GM21381 (cell line): ENCODE measurements around the gene ABCD3.
"Not testable (repeated sequence)": the region's sequence is repeated elsewhere in the genome, so short reads cannot be mapped to it uniquely, and the experiment has no call there.

Experiments
- ATAC-seq: cut with Tn5 transposase; IDR thresholded peaks from one replicate; pipeline ENCODE4 v1.9.1; 2021; ENCODE audit warnings: mild to moderate bottlenecking, moderate library complexity; ENCODE audit not compliant: unreplicated experiment

ABCD3 gene

DNA sequence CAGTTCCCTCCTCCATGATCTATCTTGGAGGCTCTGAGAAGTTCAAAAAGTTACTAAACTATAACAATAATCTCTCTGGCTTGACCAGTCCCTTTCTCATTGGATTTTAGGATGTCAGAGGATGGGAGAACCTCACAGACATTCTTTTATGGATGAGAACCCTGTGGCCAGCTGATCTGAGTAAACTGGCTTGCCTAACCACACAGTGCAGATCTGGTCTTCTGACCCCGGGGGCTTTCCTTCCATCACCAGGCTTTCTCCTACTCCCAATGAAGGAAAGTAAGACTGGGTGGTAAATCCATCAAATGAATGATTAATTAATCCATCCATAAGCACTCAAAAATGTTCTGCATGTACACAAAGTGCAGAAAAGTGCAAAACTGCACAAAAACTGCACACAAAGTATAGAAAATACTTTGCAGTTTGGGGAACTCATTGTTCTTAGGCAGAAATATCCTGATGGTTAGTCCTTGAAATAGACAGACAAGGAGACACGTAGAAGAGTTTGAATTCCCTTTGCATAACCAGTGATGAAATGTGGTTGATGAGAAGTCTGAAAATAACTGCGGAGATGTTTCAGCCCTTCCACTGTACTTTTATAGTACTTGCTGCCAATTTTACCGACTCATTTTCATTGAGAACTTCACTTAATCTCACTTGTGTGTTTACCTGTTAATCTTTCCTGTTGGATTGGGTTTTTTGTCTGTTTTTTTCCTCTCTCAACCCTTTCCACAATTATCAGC lies 125.9 kb downstream of the ABCD3 start:
- no peak for ATAC-seq

DNA sequence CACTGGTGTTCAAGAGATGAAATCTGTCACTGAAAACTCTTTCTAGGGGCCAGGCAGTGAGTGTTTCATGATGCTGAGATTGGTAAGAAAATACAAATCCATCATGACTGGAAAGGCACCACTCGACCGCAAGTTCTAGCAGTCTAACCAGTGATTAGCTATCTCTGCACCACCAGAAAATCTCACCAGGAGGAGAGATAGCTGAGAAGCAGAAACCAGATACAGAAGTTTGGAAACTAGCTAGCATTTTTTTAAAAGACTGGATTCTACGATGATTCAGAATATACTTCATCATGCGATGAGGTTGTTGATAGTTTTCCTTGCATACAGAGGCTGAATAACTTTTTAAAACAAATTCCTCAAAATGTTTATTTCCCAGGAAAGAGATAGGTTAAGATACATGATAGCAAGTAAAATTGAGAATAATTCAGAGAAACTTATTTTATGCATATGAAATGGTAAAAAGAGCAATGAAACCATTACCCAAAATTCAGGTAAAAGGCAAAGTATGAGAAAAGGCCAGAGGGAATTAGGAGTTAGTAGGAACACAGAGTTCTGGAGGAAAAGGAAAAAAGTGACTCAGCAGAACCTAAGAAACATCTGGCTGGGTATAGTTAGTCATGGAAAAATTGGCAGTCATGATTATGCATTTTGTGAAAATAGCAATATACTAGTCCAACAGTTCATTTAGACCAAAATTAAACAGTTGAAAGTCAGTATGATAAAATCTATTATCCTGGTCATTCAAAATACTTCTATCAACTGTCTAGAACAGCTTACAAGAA lies 126.7 kb downstream of the ABCD3 start:
- no peak for ATAC-seq

DNA sequence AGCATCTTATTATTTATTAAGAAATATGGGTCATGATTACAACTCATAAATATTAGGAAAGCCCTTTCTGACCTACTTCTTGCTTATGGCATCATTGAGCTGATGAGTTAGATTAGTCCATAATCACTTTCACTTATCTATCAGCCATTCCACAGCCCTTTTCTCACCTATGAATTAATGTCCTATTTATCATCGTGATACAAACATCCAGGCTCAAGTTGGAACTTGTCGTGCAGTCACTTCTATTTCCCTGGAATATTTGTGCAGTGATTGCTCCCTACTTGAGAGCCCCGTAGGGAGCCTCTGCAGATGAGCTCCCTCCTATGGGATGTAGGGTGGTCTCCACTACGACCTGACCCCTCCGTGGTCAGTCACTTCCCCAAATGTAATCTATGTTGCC lies 131.5 kb downstream of the ABCD3 start:
- ATAC-seq, result no peak

DNA sequence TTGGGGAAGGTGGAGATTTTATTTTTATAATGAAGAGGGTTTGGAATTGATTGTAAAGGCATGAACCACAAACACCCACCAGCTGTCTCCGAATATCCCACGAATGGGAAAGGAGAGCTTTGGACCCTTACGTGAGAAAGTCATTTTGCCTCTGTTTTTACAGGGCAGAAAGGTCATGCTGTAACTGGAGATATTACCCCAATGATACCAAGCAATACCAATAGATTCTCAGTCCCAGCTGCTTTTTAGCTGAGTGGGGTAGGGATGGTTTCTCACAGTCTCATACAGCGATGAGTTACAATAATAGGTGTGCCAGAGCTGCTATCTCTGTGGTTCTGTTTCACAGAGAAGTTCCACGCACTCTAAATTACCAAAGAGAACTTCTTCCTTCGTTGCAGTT lies 132.2 kb downstream of the ABCD3 start:
- ATAC-seq, result no peak

DNA sequence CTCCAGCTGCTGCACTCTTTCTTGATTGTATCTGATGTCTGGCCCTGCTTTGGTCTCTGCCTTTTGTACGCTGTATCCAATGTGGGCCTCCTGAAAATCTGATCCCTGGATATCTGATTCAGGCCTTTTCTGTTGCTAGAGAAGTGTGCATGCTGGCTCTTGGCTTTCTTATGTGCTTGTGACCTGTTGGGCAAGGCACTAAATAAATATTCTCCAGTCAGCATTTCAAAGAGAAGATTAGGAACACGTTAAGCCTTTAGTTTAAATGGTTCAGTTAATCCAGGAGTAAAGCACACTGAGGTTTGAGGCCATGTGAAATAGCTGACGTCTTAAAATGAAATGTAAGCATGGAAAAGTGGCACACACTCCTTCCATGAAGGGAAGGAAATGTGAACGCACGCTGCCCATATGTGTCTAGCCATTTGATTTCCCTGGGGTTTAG lies 132.6 kb downstream of the ABCD3 start:
- no peak for ATAC-seq

DNA sequence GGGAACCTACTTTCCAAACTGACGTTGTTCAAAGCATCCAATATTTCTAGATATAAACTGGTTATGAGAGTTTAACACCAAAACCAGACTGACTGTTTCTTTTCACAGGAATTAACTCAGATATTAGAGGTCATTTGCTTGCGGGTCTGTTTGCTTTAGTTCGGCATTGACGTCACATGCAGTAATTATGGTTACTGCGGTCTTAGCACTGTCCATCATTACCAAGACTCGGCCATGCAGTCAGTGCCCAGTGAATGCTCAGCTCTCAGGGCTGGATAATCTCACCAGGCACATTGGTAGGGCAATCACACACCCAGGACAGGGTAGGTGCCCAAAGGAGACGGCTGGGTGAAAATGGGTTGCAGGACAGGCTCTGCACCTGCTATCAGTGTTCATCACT lies 133.3 kb downstream of the ABCD3 start:
- no peak for ATAC-seq

DNA sequence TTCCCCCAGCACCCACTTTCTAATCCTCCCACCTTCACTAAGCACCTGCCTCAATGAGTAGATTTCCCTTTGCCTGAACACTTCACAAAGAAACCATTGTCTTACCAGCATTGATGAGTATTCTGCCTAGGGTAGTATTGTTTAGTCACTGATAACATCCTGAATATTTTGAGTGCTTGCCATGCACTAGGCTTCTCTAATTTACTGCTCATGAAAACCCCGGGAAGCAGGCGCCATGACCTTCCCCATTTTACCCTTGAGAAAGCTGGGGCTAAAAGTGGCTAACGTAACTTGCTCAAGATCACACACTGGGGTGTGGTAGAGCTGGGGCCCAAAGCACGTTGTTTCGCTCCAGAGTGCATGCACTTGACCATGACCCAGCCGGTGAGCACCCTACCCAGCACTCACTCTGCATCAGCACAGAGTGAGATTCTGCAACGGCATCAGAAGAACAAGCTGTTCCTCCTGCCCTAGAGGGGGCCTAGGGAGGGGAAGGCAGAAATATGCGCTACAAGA lies 133.9 kb downstream of the ABCD3 start:
- ATAC-seq, result no peak

DNA sequence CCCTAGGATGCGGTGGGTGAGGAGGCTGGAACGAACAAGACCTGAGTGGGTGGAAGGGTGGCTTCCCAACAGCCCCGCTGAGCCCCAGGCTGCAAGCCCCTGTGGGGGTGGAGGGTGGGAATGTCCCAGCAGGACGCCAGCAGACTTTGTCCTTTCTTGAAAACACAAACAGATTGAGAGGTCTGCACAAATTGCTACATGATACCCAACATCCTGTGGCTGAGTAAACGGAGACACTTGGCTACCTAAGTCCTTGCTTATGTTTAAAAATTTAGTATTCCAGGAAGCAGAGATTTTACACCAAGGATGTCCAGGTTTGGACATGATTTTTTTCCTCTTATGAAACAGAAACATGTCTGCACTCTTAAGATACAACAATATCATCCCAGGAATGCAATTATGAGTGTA lies 135.1 kb downstream of the ABCD3 start:
- no peak for ATAC-seq

DNA sequence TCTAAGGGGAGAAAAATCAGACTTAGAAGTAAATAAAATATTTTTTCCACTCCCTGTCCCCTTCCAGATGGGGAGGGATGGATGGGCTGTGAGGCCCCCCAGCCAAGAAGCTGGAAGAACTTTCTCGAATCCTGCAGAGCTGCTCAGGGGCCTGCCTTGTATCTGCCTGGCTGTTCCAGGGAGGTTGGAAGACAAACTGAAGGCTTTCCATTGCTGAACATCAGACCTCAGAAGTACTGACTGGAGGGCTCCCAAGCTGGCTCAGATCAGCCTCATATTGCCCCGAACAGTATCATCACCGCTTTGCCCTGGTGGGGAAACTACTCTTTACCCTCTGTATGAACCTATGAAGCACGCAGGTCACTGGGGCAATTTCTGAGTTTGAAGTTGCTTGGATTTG lies 135.7 kb downstream of the ABCD3 start:
- ATAC-seq, result no peak

DNA sequence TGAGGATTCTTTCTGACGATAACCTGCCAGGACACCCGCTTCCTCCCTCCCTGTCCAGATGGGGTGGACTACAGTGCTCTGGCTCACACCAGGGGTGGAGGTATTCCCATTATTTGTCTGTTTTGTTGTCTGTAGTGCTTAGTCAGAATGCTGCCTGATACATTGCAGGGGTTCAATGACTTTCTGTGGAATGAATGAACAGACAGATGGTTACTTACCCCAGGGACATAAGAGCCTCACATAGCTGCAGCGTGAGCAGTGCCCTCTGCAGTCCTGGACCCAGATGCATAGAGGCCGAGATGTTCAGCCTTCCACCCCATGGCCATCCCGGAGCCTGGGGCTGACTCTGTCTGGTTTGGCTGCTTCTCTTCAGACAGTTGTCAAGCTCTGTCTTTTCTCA lies 136.4 kb downstream of the ABCD3 start:
- no peak for ATAC-seq

DNA sequence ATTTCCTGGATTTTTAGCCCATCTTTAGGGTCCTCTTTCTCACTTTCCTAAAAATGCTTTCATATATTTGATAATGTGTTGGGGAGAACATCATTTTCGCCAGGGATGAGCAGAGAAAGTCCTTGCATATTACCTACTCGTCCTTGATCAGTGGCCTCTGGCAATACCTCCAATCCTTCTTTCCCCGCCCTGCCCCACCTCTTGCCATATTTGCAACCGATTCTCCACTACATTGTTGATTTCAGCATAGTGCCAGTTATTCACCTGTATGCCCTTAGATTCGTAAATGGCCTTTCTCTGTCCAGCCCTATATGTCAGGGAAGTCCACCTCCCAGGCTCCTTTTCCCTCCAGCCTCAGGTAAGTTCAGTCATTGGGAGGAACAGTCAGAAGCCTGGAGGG lies 136.9 kb downstream of the ABCD3 start:
- ATAC-seq, result no peak

DNA sequence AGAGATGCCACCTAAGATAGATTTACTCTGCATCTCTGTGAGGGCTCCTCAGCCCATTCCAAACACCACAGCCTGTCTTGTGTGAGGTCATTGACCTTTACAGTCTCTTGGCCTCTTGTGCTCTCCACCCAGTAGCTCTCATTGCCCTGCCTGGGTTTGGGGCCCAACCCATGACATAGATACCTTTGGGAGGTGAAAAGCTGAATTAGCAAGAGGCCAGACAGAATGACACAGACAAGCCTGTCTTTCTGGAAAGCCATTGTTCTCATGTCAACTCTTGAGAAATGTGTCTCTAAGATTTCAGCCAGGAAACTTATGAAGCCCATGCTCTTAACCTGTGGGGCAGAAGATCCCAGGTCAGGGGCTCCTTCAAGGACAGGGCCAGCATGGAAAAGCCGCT lies 141.7 kb downstream of the ABCD3 start:
- no peak for ATAC-seq

DNA sequence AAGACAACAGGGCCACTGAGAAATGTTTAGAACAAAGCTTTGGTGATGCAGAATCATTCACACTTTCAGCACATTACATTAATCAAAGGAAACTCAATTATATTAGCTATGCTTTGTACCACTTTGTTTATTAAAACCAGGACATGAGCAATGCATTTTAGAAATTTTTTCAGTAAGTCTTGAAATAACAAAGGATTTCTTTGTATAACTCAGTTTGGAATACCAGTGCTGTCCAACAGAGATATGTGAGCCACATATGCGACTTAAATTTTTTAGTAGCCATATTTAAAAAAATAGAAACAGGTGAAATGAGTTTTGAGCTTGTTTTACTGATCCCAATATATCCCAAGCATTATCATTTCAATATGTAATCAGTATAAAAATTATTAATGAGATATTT lies 142.1 kb downstream of the ABCD3 start:
- ATAC-seq, result no peak

DNA sequence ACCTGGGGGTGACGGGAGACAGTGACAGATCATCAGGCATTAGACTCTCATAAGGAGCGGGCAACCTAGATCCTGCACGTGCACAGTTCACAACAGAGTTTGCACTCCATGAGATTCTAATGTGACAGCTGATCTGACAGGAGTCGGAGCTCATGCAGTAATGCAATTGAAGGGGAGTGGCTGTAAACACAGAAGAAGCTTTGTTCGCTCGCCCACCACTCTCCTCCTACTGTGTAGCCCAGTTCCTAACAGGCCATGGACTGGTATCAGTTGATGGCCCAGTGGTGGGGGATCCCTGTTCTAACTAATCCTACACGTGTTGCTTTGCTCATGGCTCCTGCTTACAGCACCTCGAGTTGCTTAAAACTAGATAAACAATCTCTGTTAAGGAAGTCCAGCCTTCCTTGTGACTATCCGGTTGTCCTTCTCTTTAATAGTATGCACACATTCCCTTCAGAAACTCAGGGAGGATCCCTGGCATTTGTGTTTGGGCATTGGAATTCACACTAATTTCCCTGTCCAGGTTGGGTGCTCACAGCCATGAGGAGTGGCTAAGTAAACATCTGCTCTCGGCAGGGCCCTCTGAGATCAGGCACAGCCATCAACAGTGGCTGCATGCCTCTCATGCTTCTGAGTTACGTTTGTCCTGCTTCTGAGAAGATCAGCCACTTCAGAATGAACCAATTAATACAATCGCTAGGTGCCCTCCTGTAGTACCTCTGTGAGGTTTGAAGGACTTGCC lies 144.5 kb downstream of the ABCD3 start:
- no peak for ATAC-seq

DNA sequence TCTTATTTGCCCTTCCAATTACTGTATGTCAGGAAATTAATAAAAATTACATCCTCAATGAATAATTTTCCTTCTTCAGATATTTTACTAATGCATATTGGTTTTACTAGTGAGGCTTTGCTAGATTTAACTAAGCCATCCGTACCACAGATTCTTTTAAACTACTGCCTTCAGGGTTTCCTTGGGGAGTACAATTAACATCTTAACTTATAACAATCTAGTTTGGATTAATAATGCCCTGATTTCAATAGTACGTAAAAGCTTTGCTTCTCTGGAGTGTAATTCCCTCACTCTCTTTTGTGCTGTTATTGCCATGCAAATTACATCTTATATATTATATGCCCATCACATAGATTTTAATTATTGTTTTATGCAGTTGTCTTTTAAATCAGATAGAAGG lies 147.7 kb downstream of the ABCD3 start:
- no peak for ATAC-seq

DNA sequence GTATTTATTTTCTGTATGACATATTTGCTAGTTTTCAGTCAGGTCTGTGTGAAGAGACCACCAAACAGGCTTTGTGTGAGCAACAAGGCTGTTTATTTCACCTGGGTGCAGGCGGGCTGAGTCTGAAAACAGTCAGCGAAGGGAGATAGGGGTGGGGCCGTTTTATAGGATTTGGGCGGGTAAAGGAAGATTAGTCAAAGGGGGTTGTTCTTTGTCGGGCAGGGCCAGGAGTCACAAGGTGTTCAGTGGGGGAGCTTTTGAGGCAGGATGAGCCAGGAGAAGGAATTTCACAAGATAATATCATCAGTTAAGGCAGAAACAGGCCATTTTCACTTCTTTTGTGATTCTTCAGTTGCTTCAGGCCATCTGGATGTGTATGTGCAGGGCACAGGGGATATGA lies 148.2 kb downstream of the ABCD3 start:
- ATAC-seq, result not testable (repeated sequence)

DNA sequence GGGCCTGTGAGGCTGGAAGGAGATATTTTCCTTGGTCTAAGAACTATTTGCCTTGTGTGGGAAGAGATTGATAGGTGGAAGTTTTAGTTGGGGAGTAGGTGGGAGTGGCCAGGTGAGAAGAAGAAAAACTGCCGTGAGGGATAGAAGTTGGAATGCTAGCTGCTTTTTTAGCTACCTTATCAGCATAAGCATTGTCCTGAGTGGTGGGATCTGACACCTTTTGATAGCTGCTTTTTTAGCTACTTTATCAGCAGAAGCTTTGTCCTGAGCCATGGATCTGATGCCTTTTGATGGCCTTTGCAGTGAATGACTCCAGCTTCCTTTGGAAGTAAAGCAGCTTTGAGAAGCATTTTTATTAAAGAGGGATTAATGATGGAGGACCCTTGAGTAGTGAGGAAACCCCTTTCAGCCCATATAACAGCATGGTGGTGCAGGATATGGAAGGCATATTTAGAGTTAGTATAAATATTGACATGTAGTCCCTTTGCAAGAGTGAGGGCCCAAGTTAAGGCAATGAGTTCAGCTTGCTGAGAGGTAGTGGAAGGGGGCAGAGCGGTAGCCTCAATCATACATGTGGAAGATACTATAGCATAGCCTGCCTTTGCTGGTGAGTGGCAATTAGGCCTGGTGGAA lies 149.9 kb downstream of the ABCD3 start:
- not testable (repeated sequence) for ATAC-seq
